Measurements from ENCODE around the gene PARG.
A peak's percentile ranks its signal among the peaks of the same experiment; 100 is the strongest.
"Not testable (repeated sequence)": the region's sequence is repeated elsewhere in the genome, so short reads cannot be mapped to it uniquely, and the experiment has no call there.

The PARG gene

GRCh38 chr10:49903829-49904228 is 38.0 kb downstream of the PARG start:
- peak; percentile 22 for DNase-seq (ENCODE audit: low spot score)

GRCh38 chr10:49900406-49900805 is 41.4 kb downstream of the PARG start:
- not testable (repeated sequence) for DNase-seq (ENCODE audit: low spot score)

GRCh38 chr10:49899999-49900398 is 41.8 kb downstream of the PARG start:
- DNase-seq (ENCODE audit: low spot score) = not testable (repeated sequence)

GRCh38 chr10:49890025-49890424 is 51.8 kb downstream of the PARG start:
- not testable (repeated sequence) for DNase-seq (ENCODE audit: low spot score)

- not testable (repeated sequence) for DNase-seq (ENCODE audit: low spot score)
These were observed 57.0 kb downstream of the PARG start for GRCh38 chr10:49884739-49885331.

GRCh38 chr10:49883852-49884251 is 58.0 kb downstream of the PARG start:
- not testable (repeated sequence) for DNase-seq (ENCODE audit: low spot score)

GRCh38 chr10:49882327-49882726 is 59.5 kb downstream of the PARG start:
- not testable (repeated sequence) for DNase-seq (ENCODE audit: low spot score)

- not testable (repeated sequence) for DNase-seq (ENCODE audit: low spot score)
These were observed 69.1 kb downstream of the PARG start for GRCh38 chr10:49872740-49873139.

- DNase-seq (ENCODE audit: low spot score) = not testable (repeated sequence)
These were observed 70.4 kb downstream of the PARG start for GRCh38 chr10:49871462-49871861.

GRCh38 chr10:49859933-49860332 is 81.9 kb downstream of the PARG start:
- DNase-seq (ENCODE audit: low spot score) = not testable (repeated sequence)

GRCh38 chr10:49858697-49859382 is 83.0 kb downstream of the PARG start:
- DNase-seq (ENCODE audit: low spot score) = not testable (repeated sequence)

GRCh38 chr10:49849520-49849919 is 92.3 kb downstream of the PARG start:
- DNase-seq (ENCODE audit: low spot score) = not testable (repeated sequence)

- DNase-seq (ENCODE audit: low spot score) = no peak
These were observed 96.8 kb downstream of the PARG start for GRCh38 chr10:49844775-49845595.

- DNase-seq (ENCODE audit: low spot score) = not testable (repeated sequence)
These were observed 99.5 kb downstream of the PARG start for GRCh38 chr10:49842333-49842628.

- no peak for DNase-seq (ENCODE audit: low spot score)
These were observed 100.1 kb downstream of the PARG start for GRCh38 chr10:49841615-49842332.

- peak; percentile 84 for DNase-seq (ENCODE audit: low spot score)
These were observed 104.1 kb downstream of the PARG start for GRCh38 chr10:49837685-49838084.

- peak; percentile 88 for DNase-seq (ENCODE audit: low spot score)
These were observed 104.8 kb downstream of the PARG start for GRCh38 chr10:49837051-49837478.

- DNase-seq (ENCODE audit: low spot score) = no peak
These were observed 106.9 kb downstream of the PARG start for GRCh38 chr10:49834976-49835375.

GRCh38 chr10:49834201-49834600 is 107.6 kb downstream of the PARG start:
- no peak for DNase-seq (ENCODE audit: low spot score)

GRCh38 chr10:49833168-49833567 is 108.7 kb downstream of the PARG start:
- DNase-seq (ENCODE audit: low spot score) = no peak

- DNase-seq (ENCODE audit: low spot score) = peak; percentile 89
These were observed 110.3 kb downstream of the PARG start for GRCh38 chr10:49831352-49832035.

- DNase-seq (ENCODE audit: low spot score) = no peak
These were observed 111.0 kb downstream of the PARG start for GRCh38 chr10:49830846-49831245.

All from kidney tubule cell (primary cell).